ENCODE data around the gene PDE4D. TPM values are rescaled to one million over a fixed set of nuclear protein-coding genes. Genes with fewer than 3 reads are reported as not detected.

PDE4D gene
- polyA plus RNA-seq, 1 donor (not counting 4 experiments of a cell fraction or from before 2014, with no cell fraction given): 3.6 TPM

DNA sequence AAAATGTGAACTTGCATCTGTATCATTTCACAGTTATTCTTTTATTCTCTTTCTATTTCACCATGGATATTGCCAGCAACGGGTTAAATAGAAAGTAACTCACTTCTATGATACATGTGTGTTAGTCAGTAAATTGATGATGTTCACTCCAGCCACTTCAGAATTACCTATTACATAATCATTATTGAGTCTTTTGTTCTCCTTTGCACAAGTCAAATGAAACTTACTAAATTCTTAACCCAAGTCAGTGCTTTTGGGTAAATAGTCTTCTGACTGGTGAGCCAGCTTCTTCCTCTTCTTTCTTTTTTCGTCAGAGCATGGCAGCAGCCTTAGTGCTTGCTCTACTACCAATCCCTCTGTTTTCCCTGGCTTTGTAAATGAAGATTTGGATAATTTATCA lies 966.3 kb downstream of the PDE4D start:
- no peak for DNase-seq (ENCODE audit: low read depth, low spot score)
- Histone ChIP-seq H3K27ac (ENCODE audit: control insufficient read depth, insufficient read depth, low read length) (no peak overlapping the region), H3K9me1 (ENCODE audit: control insufficient read depth, extremely low read depth, insufficient read depth, low read length) (no peaks in the 10 kb centered on the region), H3K36me3 (ENCODE audit: control insufficient read depth in 2 of 2, extremely low read depth in 1 of 2, insufficient read depth in 2 of 2, low read length in 2 of 2) (no peaks in the 10 kb centered on the region), H3K27me3 (ENCODE audit: control insufficient read depth, extremely low read depth, insufficient read depth, low read length) (peaks cover 9% of the 10 kb centered on the region), H2AFZ (ENCODE audit: control insufficient read depth, low read length) (no peak overlapping the region), H3K4me1 (ENCODE audit: control insufficient read depth, extremely low read depth, insufficient read depth, low read length) (peaks cover 8% of the 10 kb centered on the region), H3K4me2 (ENCODE audit: control insufficient read depth, extremely low read depth, insufficient read depth, low read depth, low read length) (no peak overlapping the region), H3K4me3 (ENCODE audit: control insufficient read depth in 2 of 3, extremely low read depth in 1 of 3, insufficient read depth in 2 of 3, low read depth in 1 of 3, low read length in 3 of 3) (no peak overlapping the region), H3K9me3 (ENCODE audit: control insufficient read depth, low read depth, low read length) (no peaks in the 10 kb centered on the region), H4K20me1 (ENCODE audit: control insufficient read depth, extremely low read depth, insufficient read depth, low read length) (no peaks in the 10 kb centered on the region), H3K9ac (ENCODE audit: control insufficient read depth, extremely low read depth, insufficient read depth, low read length) (no peak overlapping the region), H3K79me2 (ENCODE audit: control insufficient read depth, insufficient read depth, low read length) (no peaks in the 10 kb centered on the region)
- TF ChIP-seq EZH2 (IDR thresholded peaks at IDR 0.05; ENCODE audit: low read length): no peak
- TF ChIP-seq, protein P1, sequence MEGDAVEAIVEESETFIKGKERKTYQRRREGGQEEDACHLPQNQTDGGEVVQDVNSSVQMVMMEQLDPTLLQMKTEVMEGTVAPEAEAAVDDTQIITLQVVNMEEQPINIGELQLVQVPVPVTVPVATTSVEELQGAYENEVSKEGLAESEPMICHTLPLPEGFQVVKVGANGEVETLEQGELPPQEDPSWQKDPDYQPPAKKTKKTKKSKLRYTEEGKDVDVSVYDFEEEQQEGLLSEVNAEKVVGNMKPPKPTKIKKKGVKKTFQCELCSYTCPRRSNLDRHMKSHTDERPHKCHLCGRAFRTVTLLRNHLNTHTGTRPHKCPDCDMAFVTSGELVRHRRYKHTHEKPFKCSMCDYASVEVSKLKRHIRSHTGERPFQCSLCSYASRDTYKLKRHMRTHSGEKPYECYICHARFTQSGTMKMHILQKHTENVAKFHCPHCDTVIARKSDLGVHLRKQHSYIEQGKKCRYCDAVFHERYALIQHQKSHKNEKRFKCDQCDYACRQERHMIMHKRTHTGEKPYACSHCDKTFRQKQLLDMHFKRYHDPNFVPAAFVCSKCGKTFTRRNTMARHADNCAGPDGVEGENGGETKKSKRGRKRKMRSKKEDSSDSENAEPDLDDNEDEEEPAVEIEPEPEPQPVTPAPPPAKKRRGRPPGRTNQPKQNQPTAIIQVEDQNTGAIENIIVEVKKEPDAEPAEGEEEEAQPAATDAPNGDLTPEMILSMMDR (optimal IDR thresholded peaks at IDR 0.05 in 1 of 3, IDR thresholded peaks at IDR 0.05 in 1 of 3, conservative IDR thresholded peaks at IDR 0.05 in 1 of 3; ENCODE audit: extremely low read depth in 1 of 3, insufficient read depth in 2 of 3, low read length in 3 of 3): no peak
- dilution Hi-C loops (cut with MboI; ENCODE audit: extremely low pct_ligation_motif_present, low sequenced_read_pairs): no loop called here
- FAIRE-seq: no peak

DNA sequence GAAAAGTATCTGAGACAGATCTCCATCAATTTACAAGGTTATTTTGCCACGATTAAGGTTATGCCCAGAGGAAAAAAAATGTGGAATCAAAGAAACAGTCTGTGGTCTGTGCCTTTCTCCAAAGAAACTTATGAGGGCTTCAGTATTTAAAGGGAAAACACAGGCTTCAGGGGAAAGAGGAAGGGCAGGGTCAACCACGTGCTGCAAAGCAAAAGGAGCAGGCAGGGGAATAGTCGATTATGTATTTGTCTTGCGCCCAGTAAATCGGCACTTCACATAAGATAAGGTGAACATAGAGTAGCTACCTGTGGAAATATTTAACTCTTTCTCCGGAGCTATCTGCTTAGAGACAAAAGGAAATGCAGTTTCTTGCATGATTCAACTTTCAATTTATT lies 967.0 kb downstream of the PDE4D start:
- Histone ChIP-seq H3K9me3 (ENCODE audit: control insufficient read depth, low read depth, low read length) (no peaks in the 10 kb centered on the region), H3K4me1 (ENCODE audit: control insufficient read depth, extremely low read depth, insufficient read depth, low read length) (peaks cover 8% of the 10 kb centered on the region), H2AFZ (ENCODE audit: control insufficient read depth, low read length) (no peak overlapping the region), H3K36me3 (ENCODE audit: control insufficient read depth in 2 of 2, extremely low read depth in 1 of 2, insufficient read depth in 2 of 2, low read length in 2 of 2) (no peaks in the 10 kb centered on the region), H3K79me2 (ENCODE audit: control insufficient read depth, insufficient read depth, low read length) (no peaks in the 10 kb centered on the region), H3K4me2 (ENCODE audit: control insufficient read depth, extremely low read depth, insufficient read depth, low read depth, low read length) (no peak overlapping the region), H4K20me1 (ENCODE audit: control insufficient read depth, extremely low read depth, insufficient read depth, low read length) (no peaks in the 10 kb centered on the region), H3K9me1 (ENCODE audit: control insufficient read depth, extremely low read depth, insufficient read depth, low read length) (no peaks in the 10 kb centered on the region), H3K4me3 (ENCODE audit: control insufficient read depth in 2 of 3, extremely low read depth in 1 of 3, insufficient read depth in 2 of 3, low read depth in 1 of 3, low read length in 3 of 3) (no peak overlapping the region), H3K27me3 (ENCODE audit: control insufficient read depth, extremely low read depth, insufficient read depth, low read length) (peaks cover 6% of the 10 kb centered on the region), H3K27ac (ENCODE audit: control insufficient read depth, insufficient read depth, low read length) (no peak overlapping the region), H3K9ac (ENCODE audit: control insufficient read depth, extremely low read depth, insufficient read depth, low read length) (no peak overlapping the region)
- DNase-seq (ENCODE audit: low read depth, low spot score) (no peak), FAIRE-seq (no peak)
- TF ChIP-seq, protein P1 (optimal IDR thresholded peaks at IDR 0.05 in 1 of 3, IDR thresholded peaks at IDR 0.05 in 1 of 3, conservative IDR thresholded peaks at IDR 0.05 in 1 of 3; ENCODE audit: extremely low read depth in 1 of 3, insufficient read depth in 2 of 3, low read length in 3 of 3): no peak
- TF ChIP-seq EZH2 (IDR thresholded peaks at IDR 0.05; ENCODE audit: low read length): no peak
- dilution Hi-C loops (cut with MboI; ENCODE audit: extremely low pct_ligation_motif_present, low sequenced_read_pairs): no loop called here
